Measurements from ENCODE around the gene METTL4.

Gene METTL4

DNA sequence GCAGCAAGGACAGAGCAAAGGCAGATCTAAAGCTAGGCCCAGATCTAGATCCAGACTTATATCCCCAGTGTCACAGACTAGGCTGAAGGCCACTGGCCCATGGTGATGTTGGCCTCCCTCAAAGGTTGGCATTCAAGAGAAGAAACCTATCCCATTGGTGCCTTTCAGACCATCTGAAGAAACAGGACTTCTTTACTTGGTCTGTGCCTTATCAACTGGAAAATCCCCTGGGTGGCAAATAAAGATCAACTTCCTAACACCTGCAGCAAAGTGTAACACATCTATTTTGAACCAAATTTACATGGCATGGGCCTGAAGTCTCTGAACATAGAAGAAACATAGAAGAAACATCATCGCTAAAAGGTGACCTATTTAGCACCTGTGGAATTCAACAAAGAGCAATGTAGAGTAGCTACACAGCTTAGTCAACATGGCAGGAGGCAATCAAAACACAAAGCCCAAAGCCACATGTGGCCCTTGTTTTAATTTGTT, 35.8 kb downstream of the METTL4 start:
- no peaks in the 10 kb centered on the region for H3K27me3 ChIP-seq (ENCODE audit: insufficient read depth, low read length)
- no peak for DNase-seq

GRCh38 chr18:2534906-2535305, 36.4 kb downstream of the METTL4 start:
- DNase-seq: no peak
- no peaks in the 10 kb centered on the region for H3K27me3 ChIP-seq (ENCODE audit: insufficient read depth, low read length)
- no peak overlapping the region for H3K23ac ChIP-seq (ENCODE audit: low read length)
- no peak overlapping the region for H2AK5ac ChIP-seq (ENCODE audit: low read length)
- H2AFZ ChIP-seq (ENCODE audit: insufficient read depth, low read length, poor library complexity): no peak overlapping the region
- no peaks in the 10 kb centered on the region for H3K36me3 ChIP-seq (ENCODE audit: control insufficient read depth in 1 of 2, insufficient read depth in 2 of 2, low read length in 2 of 2)
- no peak overlapping the region for H3K4me3 ChIP-seq (ENCODE audit: low read depth, low read length)
- no peak overlapping the region for H3K27ac ChIP-seq (ENCODE audit: low read depth, low read length)
- no peak overlapping the region for H4K12ac ChIP-seq (ENCODE audit: low read depth, low read length)
- H3K9me3 ChIP-seq (ENCODE audit: insufficient read depth, low read depth, low read length): peaks cover 2% of the 10 kb centered on the region
- no peaks in the 10 kb centered on the region for H3K79me1 ChIP-seq (ENCODE audit: low read length)
- no CpG with 5 or more reads among the region's 1 CpG for WGBS (ENCODE audit: extremely low coverage, insufficient coverage, insufficient read length)
- no peak overlapping the region for H2BK120ac ChIP-seq (ENCODE audit: insufficient read depth, low read length, poor library complexity)
- H2BK12ac ChIP-seq (ENCODE audit: low read length): no peak overlapping the region
- no peak overlapping the region for H3K14ac ChIP-seq (ENCODE audit: low read length)
- no peak overlapping the region for H3K4ac ChIP-seq (ENCODE audit: low read depth, low read length)
- H2BK5ac ChIP-seq (ENCODE audit: low read depth, low read length, poor library complexity): no peak overlapping the region
- H3K4me2 ChIP-seq (ENCODE audit: low read length): no peak overlapping the region
- H3K9ac ChIP-seq (ENCODE audit: low read length): no peak overlapping the region
- no peak overlapping the region for H4K8ac ChIP-seq (ENCODE audit: low read depth, low read length)
- no peak overlapping the region for H4K91ac ChIP-seq (ENCODE audit: low read depth, low read length)
- H3K79me2 ChIP-seq (ENCODE audit: control insufficient read depth, insufficient read depth, low read length, poor library complexity): no peaks in the 10 kb centered on the region
- no peak overlapping the region for H3K18ac ChIP-seq (ENCODE audit: low read length)
- peaks cover 0 to 5% of the 10 kb centered on the region in 2 experiments for H3K4me1 ChIP-seq (ENCODE audit: control insufficient read depth in 1 of 2, insufficient read depth in 2 of 2, low read length in 2 of 2)

More for the DNA sequence above, 35.8 kb downstream of the METTL4 start:
- Histone ChIP-seq H2AK5ac (ENCODE audit: low read length) (no peak overlapping the region), H4K12ac (ENCODE audit: low read depth, low read length) (no peak overlapping the region), H2BK12ac (ENCODE audit: low read length) (peak overlapping the region; percentile 27), H2BK5ac (ENCODE audit: low read depth, low read length, poor library complexity) (no peak overlapping the region), H3K4ac (ENCODE audit: low read depth, low read length) (no peak overlapping the region), H2BK120ac (ENCODE audit: insufficient read depth, low read length, poor library complexity) (no peak overlapping the region), H3K4me1 (ENCODE audit: control insufficient read depth in 1 of 2, insufficient read depth in 2 of 2, low read length in 2 of 2) (peaks cover 0 to 5% of the 10 kb centered on the region in 2 experiments), H3K14ac (ENCODE audit: low read length) (no peak overlapping the region), H3K23ac (ENCODE audit: low read length) (no peak overlapping the region), H3K79me2 (ENCODE audit: control insufficient read depth, insufficient read depth, low read length, poor library complexity) (no peaks in the 10 kb centered on the region), H4K8ac (ENCODE audit: low read depth, low read length) (no peak overlapping the region), H2AFZ (ENCODE audit: insufficient read depth, low read length, poor library complexity) (no peak overlapping the region), H3K4me2 (ENCODE audit: low read length) (no peak overlapping the region), H4K91ac (ENCODE audit: low read depth, low read length) (no peak overlapping the region), H3K18ac (ENCODE audit: low read length) (no peak overlapping the region), H3K9me3 (ENCODE audit: insufficient read depth, low read depth, low read length) (peaks cover 2% of the 10 kb centered on the region), H3K4me3 (ENCODE audit: low read depth, low read length) (no peak overlapping the region), H3K79me1 (ENCODE audit: low read length) (no peaks in the 10 kb centered on the region), H3K9ac (ENCODE audit: low read length) (no peak overlapping the region), H3K27ac (ENCODE audit: low read depth, low read length) (no peak overlapping the region), H3K36me3 (ENCODE audit: control insufficient read depth in 1 of 2, insufficient read depth in 2 of 2, low read length in 2 of 2) (no peaks in the 10 kb centered on the region)
- no CpG with 5 or more reads among the region's 1 CpG for WGBS (ENCODE audit: extremely low coverage, insufficient coverage, insufficient read length)

GRCh38 chr18:2532797-2533196, 38.5 kb downstream of the METTL4 start:
- Histone ChIP-seq H3K4me2 (ENCODE audit: low read length) (no peak overlapping the region), H2BK5ac (ENCODE audit: low read depth, low read length, poor library complexity) (no peak overlapping the region), H3K14ac (ENCODE audit: low read length) (no peak overlapping the region), H2BK12ac (ENCODE audit: low read length) (no peak overlapping the region), H3K79me1 (ENCODE audit: low read length) (no peaks in the 10 kb centered on the region), H3K4me1 (ENCODE audit: control insufficient read depth in 1 of 2, insufficient read depth in 2 of 2, low read length in 2 of 2) (peaks cover 2 to 9% of the 10 kb centered on the region in 2 experiments), H3K9ac (ENCODE audit: low read length) (no peak overlapping the region), H2AK5ac (ENCODE audit: low read length) (no peak overlapping the region), H3K4ac (ENCODE audit: low read depth, low read length) (no peak overlapping the region), H3K36me3 (ENCODE audit: control insufficient read depth in 1 of 2, insufficient read depth in 2 of 2, low read length in 2 of 2) (no peaks in the 10 kb centered on the region), H3K79me2 (ENCODE audit: control insufficient read depth, insufficient read depth, low read length, poor library complexity) (no peaks in the 10 kb centered on the region), H4K91ac (ENCODE audit: low read depth, low read length) (no peak overlapping the region), H3K27ac (ENCODE audit: low read depth, low read length) (no peak overlapping the region), H3K18ac (ENCODE audit: low read length) (no peak overlapping the region), H3K27me3 (ENCODE audit: insufficient read depth, low read length) (no peaks in the 10 kb centered on the region), H3K4me3 (ENCODE audit: low read depth, low read length) (no peak overlapping the region), H4K12ac (ENCODE audit: low read depth, low read length) (no peak overlapping the region), H3K9me3 (ENCODE audit: insufficient read depth, low read depth, low read length) (peaks cover 2% of the 10 kb centered on the region), H2BK120ac (ENCODE audit: insufficient read depth, low read length, poor library complexity) (no peak overlapping the region), H3K23ac (ENCODE audit: low read length) (no peak overlapping the region), H4K8ac (ENCODE audit: low read depth, low read length) (no peak overlapping the region), H2AFZ (ENCODE audit: insufficient read depth, low read length, poor library complexity) (no peak overlapping the region)
- peak in 1 of 2 donors; percentile 44 for DNase-seq
- WGBS (ENCODE audit: extremely low coverage, insufficient coverage, insufficient read length): no CpG with 5 or more reads among the region's 2 CpGs

GRCh38 chr18:2531751-2532150, 39.6 kb downstream of the METTL4 start:
- Histone ChIP-seq H3K4ac (ENCODE audit: low read depth, low read length) (no peak overlapping the region), H3K79me2 (ENCODE audit: control insufficient read depth, insufficient read depth, low read length, poor library complexity) (no peaks in the 10 kb centered on the region), H2AFZ (ENCODE audit: insufficient read depth, low read length, poor library complexity) (no peak overlapping the region), H3K9ac (ENCODE audit: low read length) (no peak overlapping the region), H4K8ac (ENCODE audit: low read depth, low read length) (no peak overlapping the region), H2BK5ac (ENCODE audit: low read depth, low read length, poor library complexity) (no peak overlapping the region), H3K27me3 (ENCODE audit: insufficient read depth, low read length) (no peaks in the 10 kb centered on the region), H4K12ac (ENCODE audit: low read depth, low read length) (no peak overlapping the region), H3K18ac (ENCODE audit: low read length) (no peak overlapping the region), H2BK12ac (ENCODE audit: low read length) (no peak overlapping the region), H3K4me2 (ENCODE audit: low read length) (no peak overlapping the region), H4K91ac (ENCODE audit: low read depth, low read length) (no peak overlapping the region), H3K27ac (ENCODE audit: low read depth, low read length) (no peak overlapping the region), H2AK5ac (ENCODE audit: low read length) (no peak overlapping the region), H3K36me3 (ENCODE audit: control insufficient read depth in 1 of 2, insufficient read depth in 2 of 2, low read length in 2 of 2) (no peaks in the 10 kb centered on the region), H3K23ac (ENCODE audit: low read length) (no peak overlapping the region), H3K4me1 (ENCODE audit: control insufficient read depth in 1 of 2, insufficient read depth in 2 of 2, low read length in 2 of 2) (peaks cover 2 to 9% of the 10 kb centered on the region in 2 experiments), H3K79me1 (ENCODE audit: low read length) (no peaks in the 10 kb centered on the region), H3K4me3 (ENCODE audit: low read depth, low read length) (no peak overlapping the region), H2BK120ac (ENCODE audit: insufficient read depth, low read length, poor library complexity) (no peak overlapping the region), H3K14ac (ENCODE audit: low read length) (no peak overlapping the region), H3K9me3 (ENCODE audit: insufficient read depth, low read depth, low read length) (peaks cover 2% of the 10 kb centered on the region)
- no peak for DNase-seq
- WGBS (ENCODE audit: extremely low coverage, insufficient coverage, insufficient read length): no CpG with 5 or more reads among the region's 2 CpGs
